Stimulated activated CD4-positive, alpha-beta T cell treated with anti-CD3 and anti-CD28 coated beads, Interleukin-1b, Interleukin-23, amount 100 ng/mL, for 4 hours (primary cell): ENCODE measurements around the gene TRMT44.
"Not testable (repeated sequence)": the region's sequence is repeated elsewhere in the genome, so short reads cannot be mapped to it uniquely, and the experiment has no call there.

Experiments used
- DNase-seq, 2 donors: peaks; one replicate each; pipeline ENCODE4 v3.0.0-alpha.2; 2020; ENCODE audit warnings: low read depth in 2 of 2

The TRMT44 gene

DNA sequence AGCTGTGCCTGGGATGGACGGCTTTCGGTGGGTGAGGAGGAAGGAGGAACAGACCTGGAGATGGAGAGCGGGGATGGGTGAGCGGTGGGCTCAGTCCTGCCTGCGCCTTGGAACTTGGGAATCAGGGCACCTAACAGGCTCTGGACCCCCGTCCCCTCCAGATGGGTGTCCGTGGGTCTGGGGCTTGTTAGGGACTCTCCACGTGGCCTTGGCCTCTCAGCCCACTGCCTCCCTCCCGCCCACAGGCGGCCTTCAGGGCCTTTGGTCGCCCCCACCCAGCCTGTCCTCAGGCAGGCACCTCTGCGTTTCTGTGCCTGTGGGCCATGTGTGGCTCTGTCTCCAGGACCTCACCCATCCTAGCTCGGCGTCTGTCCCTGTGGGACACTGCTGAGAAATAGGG, 29.0 kb downstream of the TRMT44 start:
- DNase-seq, result no peak

- DNase-seq, result no peak
Measured at GRCh38 chr4:8470451-8471024, 30.0 kb downstream of the TRMT44 start.

- DNase-seq, result no peak
Measured at GRCh38 chr4:8471211-8471875, 30.8 kb downstream of the TRMT44 start.

- no peak for DNase-seq
Measured at GRCh38 chr4:8472158-8472688, 31.6 kb downstream of the TRMT44 start.

DNA sequence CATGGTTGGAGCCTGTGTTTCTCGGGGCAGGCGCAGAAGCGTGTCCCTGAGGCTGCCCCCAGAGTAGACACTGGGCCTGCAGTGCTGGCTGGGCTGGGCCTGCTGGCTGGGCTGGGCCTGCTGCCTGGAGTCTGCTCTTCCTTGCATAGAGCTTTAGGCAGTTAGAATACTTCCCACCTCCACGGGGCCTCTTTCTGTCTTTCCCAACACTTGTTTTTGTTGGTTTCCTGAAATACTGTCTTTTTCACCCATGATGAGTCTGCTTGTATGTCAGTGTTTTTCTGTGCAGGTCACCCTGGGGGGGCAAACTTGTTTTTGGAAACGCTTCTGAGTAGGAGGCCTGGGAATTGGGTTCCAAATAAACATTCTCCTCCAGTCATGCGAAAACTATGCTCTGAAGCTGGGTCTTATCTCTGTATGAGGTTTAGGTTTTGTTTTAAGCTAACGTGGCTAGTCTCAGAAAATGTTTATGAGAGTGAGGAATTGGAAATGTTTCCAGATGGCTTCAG, 32.2 kb downstream of the TRMT44 start:
- no peak for DNase-seq

GRCh38 chr4:8473198-8473919, 32.8 kb downstream of the TRMT44 start:
- no peak for DNase-seq

GRCh38 chr4:8473920-8474590, 33.5 kb downstream of the TRMT44 start:
- no peak for DNase-seq

GRCh38 chr4:8474856-8475255, 34.3 kb downstream of the TRMT44 start:
- DNase-seq, result no peak

DNA sequence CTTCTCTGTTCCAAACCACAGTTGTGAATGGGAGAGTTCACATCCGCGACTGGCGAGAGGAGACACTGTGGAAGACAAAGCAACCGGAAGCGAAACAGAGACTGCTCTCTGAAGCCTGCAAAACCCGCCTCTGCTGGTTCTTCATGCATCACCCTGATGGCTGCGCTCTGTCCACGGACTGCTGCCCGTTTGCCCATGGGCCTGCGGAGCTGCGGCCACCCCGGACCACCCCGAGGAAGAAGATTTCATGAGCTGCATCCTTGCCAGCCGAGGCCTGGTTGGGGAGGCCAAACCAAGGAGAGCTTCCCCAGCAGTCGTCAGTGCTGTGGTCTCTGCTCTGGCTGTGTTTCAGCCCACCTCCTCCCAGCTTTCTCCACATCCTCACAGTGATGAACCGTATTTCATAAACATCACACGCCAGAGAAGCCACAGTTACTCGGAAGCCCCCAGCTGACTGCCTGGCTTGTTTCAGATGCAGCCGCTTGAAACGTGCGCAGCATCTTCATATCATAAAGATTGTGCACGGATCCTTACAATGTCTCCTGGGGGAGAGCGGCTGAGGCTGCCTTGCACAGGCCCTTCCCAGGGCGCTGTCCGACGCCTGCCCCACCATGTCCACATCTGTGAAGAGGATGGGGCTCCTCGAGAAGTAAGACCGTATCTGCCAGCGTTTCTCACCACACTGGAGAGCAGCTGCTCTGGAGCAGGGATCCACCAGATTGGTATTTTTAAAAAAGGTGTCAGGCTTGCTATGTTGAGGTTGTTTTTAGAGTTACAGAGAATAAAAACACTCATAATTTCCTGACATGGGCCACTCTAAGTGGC, 35.4 kb downstream of the TRMT44 start:
- no peak for DNase-seq

- DNase-seq, result no peak
Measured at GRCh38 chr4:8477095-8477635, 36.6 kb downstream of the TRMT44 start.

- no peak for DNase-seq
Measured at GRCh38 chr4:8477676-8478075, 37.1 kb downstream of the TRMT44 start.

- no peak for DNase-seq
Measured at GRCh38 chr4:8478371-8478770, 37.8 kb downstream of the TRMT44 start.

GRCh38 chr4:8478801-8479744, 38.5 kb downstream of the TRMT44 start:
- DNase-seq, result no peak

DNA sequence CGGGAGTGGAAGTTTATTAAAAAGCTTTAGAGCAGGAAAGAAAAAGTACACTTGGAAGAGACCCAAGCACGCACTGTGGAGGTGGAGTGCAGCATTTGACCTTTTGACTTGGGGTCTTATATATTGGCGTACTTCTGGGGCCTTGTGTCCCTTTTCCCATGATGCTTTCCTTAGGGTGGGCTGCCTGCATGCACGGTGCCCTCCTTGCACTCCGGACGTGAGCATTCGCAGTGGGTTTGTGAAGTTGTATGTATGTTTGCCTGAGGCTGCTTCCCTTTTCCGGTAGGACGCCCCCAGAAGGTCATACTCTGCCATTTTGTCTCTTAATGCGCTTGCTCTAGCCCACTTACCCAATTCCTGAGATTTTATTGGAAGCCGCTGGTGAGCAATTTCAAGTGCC, 39.6 kb downstream of the TRMT44 start:
- no peak for DNase-seq

DNA sequence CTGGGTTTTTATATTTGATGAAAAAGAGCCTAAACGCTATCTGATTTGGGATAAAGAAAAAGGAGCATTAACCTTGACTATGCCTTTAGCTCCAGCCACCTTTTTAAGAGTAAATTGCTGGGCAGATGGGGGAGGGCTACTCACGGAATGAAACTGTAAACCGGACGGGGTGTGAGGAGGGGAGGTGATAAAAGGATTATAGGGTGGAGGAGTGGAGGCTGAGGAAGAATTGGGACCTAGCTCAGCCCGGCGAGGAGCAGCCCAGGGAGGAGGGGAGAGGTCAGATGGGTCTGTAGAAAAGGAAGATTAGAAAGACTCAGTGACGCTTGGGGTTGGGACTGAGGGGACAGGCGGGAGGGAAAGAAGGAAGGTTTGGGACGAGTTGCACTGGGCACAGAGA, 46.1 kb downstream of the TRMT44 start:
- not testable (repeated sequence) for DNase-seq

DNA sequence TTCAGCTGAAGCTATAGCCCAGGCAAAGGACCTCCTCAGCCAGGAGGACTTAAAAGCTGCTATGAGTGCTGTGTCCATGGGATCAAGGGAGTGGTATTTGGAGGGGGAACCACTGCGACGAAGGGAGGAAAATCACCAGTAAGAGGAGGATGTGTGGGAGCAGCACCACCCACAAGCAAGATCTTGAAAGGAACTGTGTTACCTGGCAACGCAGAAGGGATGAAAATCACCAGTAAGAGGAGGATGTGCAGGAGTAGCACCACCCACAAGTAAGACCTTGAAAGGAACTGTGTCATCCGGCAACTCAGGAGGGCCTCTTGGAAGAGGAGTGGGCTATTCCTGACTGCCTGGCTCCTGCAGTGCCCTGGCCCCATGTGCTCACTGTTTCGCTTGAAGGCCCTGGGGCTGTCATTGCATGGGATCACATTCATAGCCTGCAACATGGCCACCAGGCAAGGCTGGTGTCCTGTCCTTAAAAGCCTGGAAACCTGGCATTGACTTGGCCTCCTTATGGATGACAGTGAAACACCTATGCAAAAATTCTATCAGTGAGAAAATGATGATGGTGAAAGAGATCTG, 48.3 kb downstream of the TRMT44 start:
- DNase-seq, result no peak

- DNase-seq, result not testable (repeated sequence)
Measured at GRCh38 chr4:8491478-8491877, 50.9 kb downstream of the TRMT44 start.

DNA sequence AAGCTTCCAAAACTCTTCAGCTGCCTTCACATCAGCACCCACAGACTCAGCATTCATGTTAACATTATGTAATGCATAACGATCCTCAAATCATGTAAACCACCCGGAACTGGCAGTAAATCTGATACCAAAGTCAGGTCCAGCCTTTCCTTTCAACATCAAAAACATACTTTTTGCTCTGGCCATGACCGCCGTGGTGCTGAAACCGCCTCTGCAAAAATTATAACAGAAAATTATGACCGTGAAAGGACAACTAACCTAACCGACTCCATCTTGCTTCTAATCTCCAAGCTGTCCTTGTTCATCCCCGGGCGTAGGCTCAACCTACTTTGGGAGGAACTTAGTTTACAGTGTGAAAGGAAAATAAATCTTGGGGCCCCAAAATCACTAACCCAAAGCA, 51.6 kb downstream of the TRMT44 start:
- no peak for DNase-seq

GRCh38 chr4:8493484-8493883, 52.9 kb downstream of the TRMT44 start:
- DNase-seq, result no peak
